HepG2 (cell line): ENCODE results near the gene UAP1L1. TPM values are rescaled to one million over a fixed set of nuclear protein-coding genes. Genes with fewer than 3 reads are reported as not detected.
A peak's percentile ranks its signal among the peaks of the same experiment; 100 is the strongest.

ENCODE experiments used
- BCL3 ChIP-seq: sonication (generic); formaldehyde crosslinking; IDR thresholded peaks from 2 replicates; pipeline ENCODE4 v1.5.1; 2020; ENCODE audit warnings: mild to moderate bottlenecking, missing genetic modification reagents, moderate library complexity
- FOSL1 ChIP-seq: sonication (generic); formaldehyde crosslinking; IDR thresholded peaks from 2 replicates; pipeline ENCODE4 v1.9.0; 2021; ENCODE audit warnings: missing genetic modification reagents, borderline replicate concordance
- GABPA ChIP-seq, 2 experiments: IDR thresholded peaks; 2 replicates each; pipeline ENCODE4 v1.6.1; 2011 to 2016; ENCODE audit warnings: low read depth in 2 of 2, low read length in 1 of 2, missing biosample characterization in 1 of 2, missing genetic modification characterization in 1 of 2
- HMGXB4 ChIP-seq, 2 experiments: sonication (generic) in 1 of 2; formaldehyde crosslinking in 1 of 2; IDR thresholded peaks; 2 replicates each; pipeline versions ENCODE4 v1.4.0 to v1.6.1; 2018 to 2020; ENCODE audit warnings: missing genetic modification reagents in 2 of 2, borderline replicate concordance in 1 of 2, low read depth in 1 of 2, mild to moderate bottlenecking in 1 of 2, missing biosample characterization in 1 of 2
- NKX3-1 ChIP-seq: sonication (generic); formaldehyde crosslinking; IDR thresholded peaks from 2 replicates; pipeline ENCODE4 v1.5.0; 2020; ENCODE audit warnings: missing genetic modification reagents
- RBM22 ChIP-seq: fragments of 200-400 bp; formaldehyde crosslinking; optimal IDR thresholded peaks from 2 replicates; pipeline ENCODE3; 2017; ENCODE audit warnings: mild to moderate bottlenecking, low read length, moderate library complexity
- ZFP82 ChIP-seq: sonication (generic); formaldehyde crosslinking; IDR thresholded peaks from 2 replicates; pipeline ENCODE4 v1.5.1; 2020; ENCODE audit warnings: mild to moderate bottlenecking, missing genetic modification reagents, borderline replicate concordance
- ZHX1 ChIP-seq: sonication (generic); formaldehyde crosslinking; IDR thresholded peaks from 2 replicates; pipeline ENCODE4 v1.8.1; 2022; ENCODE audit warnings: low read depth, mild to moderate bottlenecking, missing genetic modification reagents
- ZMYM3 ChIP-seq: sonication (generic); formaldehyde crosslinking; IDR thresholded peaks from 2 replicates; pipeline ENCODE4 v1.5.1; 2020; ENCODE audit warnings: mild to moderate bottlenecking, missing genetic modification reagents
- ZNF101 ChIP-seq: sonication (generic); formaldehyde crosslinking; IDR thresholded peaks from 2 replicates; pipeline ENCODE4 v1.4.0; 2020; ENCODE audit warnings: mild to moderate bottlenecking, low read depth, missing genetic modification reagents, borderline replicate concordance
- ZNF446 ChIP-seq: sonication (generic); formaldehyde crosslinking; IDR thresholded peaks from 2 replicates; pipeline ENCODE4 v1.5.0; 2020; ENCODE audit warnings: mild to moderate bottlenecking, missing genetic modification reagents
- ZNF556 ChIP-seq: sonication (generic); formaldehyde crosslinking; IDR thresholded peaks from 2 replicates; pipeline ENCODE4 v1.4.0; 2020; ENCODE audit warnings: mild to moderate bottlenecking, missing genetic modification reagents, borderline replicate concordance
- ZNF564 ChIP-seq: sonication (generic); formaldehyde crosslinking; IDR thresholded peaks from 2 replicates; pipeline ENCODE4 v1.8.1; 2023; ENCODE audit warnings: mild to moderate bottlenecking, missing genetic modification reagents
- ZNF607 ChIP-seq: sonication (generic); formaldehyde crosslinking; IDR thresholded peaks from 2 replicates; pipeline ENCODE4 v1.5.1; 2020; ENCODE audit warnings: missing genetic modification reagents, mild to moderate bottlenecking, borderline replicate concordance
- ZNF615 ChIP-seq: sonication (generic); formaldehyde crosslinking; IDR thresholded peaks from 2 replicates; pipeline ENCODE4 v1.5.0; 2020; ENCODE audit warnings: mild to moderate bottlenecking, missing genetic modification reagents, borderline replicate concordance
- ZNF766 ChIP-seq: sonication (generic); formaldehyde crosslinking; IDR thresholded peaks from 2 replicates; pipeline ENCODE4 v1.5.0; 2020; ENCODE audit warnings: missing genetic modification reagents, borderline replicate concordance
- ZSCAN25 ChIP-seq: sonication (generic); formaldehyde crosslinking; IDR thresholded peaks from 2 replicates; pipeline ENCODE4 v1.8.0; 2022; ENCODE audit warnings: mild to moderate bottlenecking, missing genetic modification reagents
- polyA plus RNA-seq, 8 experiments: library from polyadenylated mRNA; depleted of rRNA in 3 of 8; stranded (reverse) in 7 of 8; unstranded in 1 of 8; fragments of >200 nt; fragmentation: Illumina TruSeq in 4 of 8; extraction: Trizol in 4 of 8; gene quantifications; 2 replicates each; pipeline versions ENCODE4 v1.2.1 to v1.2.3, GENCODE V29; 2011 to 2016; ENCODE audit warnings: low read depth in 4 of 8, missing spikeins in 1 of 8, mixed read lengths in 1 of 8; ENCODE audit not compliant: insufficient read depth in 1 of 8
- total RNA-seq, 5 experiments: library from RNA; depleted of rRNA; stranded (reverse); fragments of >200 nt; fragmentation: Illumina TruSeq; extraction: Trizol; gene quantifications; 2 replicates each; pipeline ENCODE4 v1.2.3, GENCODE V29; 2016; ENCODE audit warnings: low read depth in 1 of 5
- TF ChIP-seq, protein P1 (sequence below): IDR thresholded peaks from 2 replicates; pipeline ENCODE4 v1.6.1; 2016; ENCODE audit warnings: mild to moderate bottlenecking
- TF ChIP-seq, protein P2 (sequence below): sonication (generic); formaldehyde crosslinking; IDR thresholded peaks from 2 replicates; pipeline ENCODE4 v1.4.0; 2020; ENCODE audit warnings: missing genetic modification reagents

Gene UAP1L1
- total and polyA plus RNA-seq, 2 of the 13 experiments (the other 11 are each of a cell fraction or from before 2014, with no cell fraction given) = 5.4 to 6.4 TPM

GRCh38 chr9:137127301-137128157 lies 50.2 kb downstream of the UAP1L1 start (continued):
- TF ChIP-seq ZNF101 (CRISPR knock-in tag) (no peak), ZNF615 (no peak), GABPA (IDR thresholded peaks at IDR 0.05; ENCODE audit: low read depth, low read length) (no peak), GABPA (CRISPR knock-in tag; IDR thresholded peaks at IDR 0.05; ENCODE audit: low read depth) (peak; percentile 66), RBM22 (no peak), ZFP82 (CRISPR knock-in tag) (no peak), BCL3 (CRISPR knock-in tag) (0 out of 2 replicates have a peak, but pooled peaks have one; percentile 44), ZNF446 (no peak), ZNF766 (CRISPR knock-in tag) (no peak), ZNF556 (CRISPR knock-in tag) (no peak), FOSL1 (no peak), ZNF564 (CRISPR knock-in tag) (no peak), NKX3-1 (CRISPR knock-in tag) (no peak), ZSCAN25 (CRISPR knock-in tag) (0 out of 2 replicates have a peak, but pooled peaks have one; percentile 21), HMGXB4 (CRISPR knock-in tag; IDR thresholded peaks at IDR 0.05; ENCODE audit: borderline replicate concordance in 1 of 2, low read depth in 1 of 2) (no peak), ZHX1 (CRISPR knock-in tag) (no peak), ZNF607 (no peak), ZMYM3 (CRISPR knock-in tag) (no peak)
- TF ChIP-seq, protein P1, sequence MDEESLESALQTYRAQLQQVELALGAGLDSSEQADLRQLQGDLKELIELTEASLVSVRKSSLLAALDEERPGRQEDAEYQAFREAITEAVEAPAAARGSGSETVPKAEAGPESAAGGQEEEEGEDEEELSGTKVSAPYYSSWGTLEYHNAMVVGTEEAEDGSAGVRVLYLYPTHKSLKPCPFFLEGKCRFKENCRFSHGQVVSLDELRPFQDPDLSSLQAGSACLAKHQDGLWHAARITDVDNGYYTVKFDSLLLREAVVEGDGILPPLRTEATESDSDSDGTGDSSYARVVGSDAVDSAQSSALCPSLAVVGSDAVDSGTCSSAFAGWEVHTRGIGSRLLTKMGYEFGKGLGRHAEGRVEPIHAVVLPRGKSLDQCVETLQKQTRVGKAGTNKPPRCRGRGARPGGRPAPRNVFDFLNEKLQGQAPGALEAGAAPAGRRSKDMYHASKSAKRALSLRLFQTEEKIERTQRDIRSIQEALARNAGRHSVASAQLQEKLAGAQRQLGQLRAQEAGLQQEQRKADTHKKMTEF = peak; percentile 20; the same call in 1 of the 2 replicates
- TF ChIP-seq, protein P2, sequence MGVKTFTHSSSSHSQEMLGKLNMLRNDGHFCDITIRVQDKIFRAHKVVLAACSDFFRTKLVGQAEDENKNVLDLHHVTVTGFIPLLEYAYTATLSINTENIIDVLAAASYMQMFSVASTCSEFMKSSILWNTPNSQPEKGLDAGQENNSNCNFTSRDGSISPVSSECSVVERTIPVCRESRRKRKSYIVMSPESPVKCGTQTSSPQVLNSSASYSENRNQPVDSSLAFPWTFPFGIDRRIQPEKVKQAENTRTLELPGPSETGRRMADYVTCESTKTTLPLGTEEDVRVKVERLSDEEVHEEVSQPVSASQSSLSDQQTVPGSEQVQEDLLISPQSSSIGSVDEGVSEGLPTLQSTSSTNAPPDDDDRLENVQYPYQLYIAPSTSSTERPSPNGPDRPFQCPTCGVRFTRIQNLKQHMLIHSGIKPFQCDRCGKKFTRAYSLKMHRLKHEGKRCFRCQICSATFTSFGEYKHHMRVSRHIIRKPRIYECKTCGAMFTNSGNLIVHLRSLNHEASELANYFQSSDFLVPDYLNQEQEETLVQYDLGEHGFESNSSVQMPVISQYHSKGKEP (CRISPR knock-in tag) = no peak
